ENCODE results near the gene ARPC2. TPM values are rescaled to one million over a fixed set of nuclear protein-coding genes. Genes with fewer than 3 reads are reported as not detected.

ARPC2 gene
- total and polyA plus RNA-seq, 2 of the 13 experiments (the other 11 are each of a cell fraction or from before 2014, with no cell fraction given): 168 to 303 TPM

- TF ChIP-seq DZIP1 (CRISPR knock-in tag; IDR thresholded peaks at IDR 0.05) (0 out of 2 replicates have a peak, but pooled peaks have one; percentile 31), NCOA1 (CRISPR knock-in tag; IDR thresholded peaks at IDR 0.05) (peak; percentile 51; the same call in 1 of the 2 replicates), ZNF746 (CRISPR knock-in tag; IDR thresholded peaks at IDR 0.05) (peak; percentile 56; the same call in 1 of the 2 replicates), U2AF2 (IDR thresholded peaks at IDR 0.05; ENCODE audit: low read depth, low read length) (no peak), TAF1 (CRISPR knock-in tag; IDR thresholded peaks at IDR 0.05) (peak; percentile 79), NFIC (IDR thresholded peaks at IDR 0.05; ENCODE audit: low read length) (no peak), SUZ12 (IDR thresholded peaks at IDR 0.05; ENCODE audit: low read depth, low read length) (no peak), SAP130 (CRISPR knock-in tag; IDR thresholded peaks at IDR 0.05; ENCODE audit: low read depth) (peak; percentile 83), ATF7-NPFF (CRISPR knock-in tag; IDR thresholded peaks at IDR 0.05; ENCODE audit: low read depth) (no peak), GFI1 (CRISPR knock-in tag; IDR thresholded peaks at IDR 0.05; ENCODE audit: borderline replicate concordance) (0 out of 2 replicates have a peak, but pooled peaks have one; percentile 38), ZNF564 (CRISPR knock-in tag; IDR thresholded peaks at IDR 0.05) (peak; percentile 95), NCOA2 (CRISPR knock-in tag; IDR thresholded peaks at IDR 0.05) (no peak), CTCF (CRISPR knock-in tag; IDR thresholded peaks at IDR 0.05) (peak; percentile 72), MAFF (IDR thresholded peaks at IDR 0.05; ENCODE audit: low read depth, low read length) (no peak), IRF2 (CRISPR knock-in tag; IDR thresholded peaks at IDR 0.05) (no peak), SOX13 (IDR thresholded peaks at IDR 0.05) (no peak), SOX13 (CRISPR knock-in tag; conservative IDR thresholded peaks at IDR 0.05 in 1 of 2, IDR thresholded peaks at IDR 0.05 in 1 of 2) (peak in 1 of 2 experiments; percentile 6; a peak in 2 of 4 replicates)
- TF ChIP-seq, protein P1, sequence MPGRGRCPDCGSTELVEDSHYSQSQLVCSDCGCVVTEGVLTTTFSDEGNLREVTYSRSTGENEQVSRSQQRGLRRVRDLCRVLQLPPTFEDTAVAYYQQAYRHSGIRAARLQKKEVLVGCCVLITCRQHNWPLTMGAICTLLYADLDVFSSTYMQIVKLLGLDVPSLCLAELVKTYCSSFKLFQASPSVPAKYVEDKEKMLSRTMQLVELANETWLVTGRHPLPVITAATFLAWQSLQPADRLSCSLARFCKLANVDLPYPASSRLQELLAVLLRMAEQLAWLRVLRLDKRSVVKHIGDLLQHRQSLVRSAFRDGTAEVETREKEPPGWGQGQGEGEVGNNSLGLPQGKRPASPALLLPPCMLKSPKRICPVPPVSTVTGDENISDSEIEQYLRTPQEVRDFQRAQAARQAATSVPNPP (CRISPR knock-in tag; IDR thresholded peaks at IDR 0.05): no peak; the same call in 1 of the 2 replicates
- TF ChIP-seq, protein P2, sequence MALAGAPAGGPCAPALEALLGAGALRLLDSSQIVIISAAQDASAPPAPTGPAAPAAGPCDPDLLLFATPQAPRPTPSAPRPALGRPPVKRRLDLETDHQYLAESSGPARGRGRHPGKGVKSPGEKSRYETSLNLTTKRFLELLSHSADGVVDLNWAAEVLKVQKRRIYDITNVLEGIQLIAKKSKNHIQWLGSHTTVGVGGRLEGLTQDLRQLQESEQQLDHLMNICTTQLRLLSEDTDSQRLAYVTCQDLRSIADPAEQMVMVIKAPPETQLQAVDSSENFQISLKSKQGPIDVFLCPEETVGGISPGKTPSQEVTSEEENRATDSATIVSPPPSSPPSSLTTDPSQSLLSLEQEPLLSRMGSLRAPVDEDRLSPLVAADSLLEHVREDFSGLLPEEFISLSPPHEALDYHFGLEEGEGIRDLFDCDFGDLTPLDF (CRISPR knock-in tag; IDR thresholded peaks at IDR 0.05): no peak; the same call in 1 of the 2 replicates
- TF ChIP-seq, protein P3, sequence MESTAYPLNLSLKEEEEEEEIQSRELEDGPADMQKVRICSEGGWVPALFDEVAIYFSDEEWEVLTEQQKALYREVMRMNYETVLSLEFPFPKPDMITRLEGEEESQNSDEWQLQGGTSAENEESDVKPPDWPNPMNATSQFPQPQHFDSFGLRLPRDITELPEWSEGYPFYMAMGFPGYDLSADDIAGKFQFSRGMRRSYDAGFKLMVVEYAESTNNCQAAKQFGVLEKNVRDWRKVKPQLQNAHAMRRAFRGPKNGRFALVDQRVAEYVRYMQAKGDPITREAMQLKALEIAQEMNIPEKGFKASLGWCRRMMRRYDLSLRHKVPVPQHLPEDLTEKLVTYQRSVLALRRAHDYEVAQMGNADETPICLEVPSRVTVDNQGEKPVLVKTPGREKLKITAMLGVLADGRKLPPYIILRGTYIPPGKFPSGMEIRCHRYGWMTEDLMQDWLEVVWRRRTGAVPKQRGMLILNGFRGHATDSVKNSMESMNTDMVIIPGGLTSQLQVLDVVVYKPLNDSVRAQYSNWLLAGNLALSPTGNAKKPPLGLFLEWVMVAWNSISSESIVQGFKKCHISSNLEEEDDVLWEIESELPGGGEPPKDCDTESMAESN (CRISPR knock-in tag; conservative IDR thresholded peaks at IDR 0.05): peak; percentile 98
Measured at GRCh38 chr2:218292048-218293014, 75.3 kb downstream of the ARPC2 start, which contains the start of gene TMBIM1 (continued).
